HL-60 (cell line): ENCODE data around the gene KDF1.

ENCODE experiments used
- DNase-seq, 2 experiments: peaks; one replicate each; pipeline ENCODE4 v3.0.0-alpha.2; 2010 to 2020; ENCODE audit warnings: low read depth in 1 of 2, low spot score in 1 of 2
- H3K27ac ChIP-seq: fragments of 250-450 bp; sonication (Bioruptor Pico); replicated peaks from 2 replicates; pipeline ENCODE4 v1.5.1; 2020; ENCODE audit warnings: mild to moderate bottlenecking, moderate library complexity
- H3K27me3 ChIP-seq: fragments of 250-450 bp; sonication (Bioruptor Pico); 2 replicates; pipeline ENCODE4 v1.5.1; 2021; ENCODE audit warnings: mild to moderate bottlenecking, moderate library complexity; ENCODE audit not compliant: insufficient read depth, poor library complexity, severe bottlenecking
- H3K4me3 ChIP-seq: replicated peaks from 2 replicates; pipeline ENCODE4 v1.5.1; 2011; ENCODE audit warnings: mild to moderate bottlenecking, control low read depth, low read length; ENCODE audit not compliant: insufficient read depth
- CTCF ChIP-seq: IDR thresholded peaks from one replicate; pipeline ENCODE4 v1.5.1; 2011; ENCODE audit warnings: low read length, control low read depth, inconsistent platforms; ENCODE audit not compliant: insufficient read depth
- GABPA ChIP-seq: IDR thresholded peaks from 2 replicates; pipeline ENCODE4 v1.6.1; 2012; ENCODE audit warnings: low read depth
- POLR2AphosphoS5 ChIP-seq: IDR thresholded peaks from 2 replicates; pipeline ENCODE4 v1.6.1; 2012; ENCODE audit warnings: low read depth
- REST ChIP-seq: IDR thresholded peaks from 2 replicates; pipeline ENCODE4 v1.6.1; 2012; ENCODE audit warnings: low read depth; ENCODE audit not compliant: insufficient replicate concordance
- SPI1 ChIP-seq: IDR thresholded peaks from 2 replicates; pipeline ENCODE4 v1.6.1; 2012; ENCODE audit warnings: low read depth, mild to moderate bottlenecking, borderline replicate concordance

KDF1 gene

GRCh38 chr1:26996665-26997064, 36.4 kb upstream of the KDF1 start:
- DNase-seq, result no peak
- no peak overlapping the region for H3K27ac ChIP-seq
- peaks cover 26% of the 10 kb centered on the region for H3K27me3 ChIP-seq
- no peak overlapping the region for H3K4me3 ChIP-seq
- TF ChIP-seq GABPA (no peak), REST (no peak), CTCF (no peak), SPI1 (no peak), POLR2AphosphoS5 (no peak)

- TF ChIP-seq POLR2AphosphoS5 (no peak), SPI1 (no peak), REST (no peak), CTCF (no peak), GABPA (no peak)
- no peak overlapping the region for H3K4me3 ChIP-seq
- DNase-seq, result no peak
- peaks cover 26% of the 10 kb centered on the region for H3K27me3 ChIP-seq
- no peak overlapping the region for H3K27ac ChIP-seq
These were observed 35.8 kb upstream of the KDF1 start for GRCh38 chr1:26996024-26996423.

GRCh38 chr1:26994787-26995517, 34.7 kb upstream of the KDF1 start:
- TF ChIP-seq SPI1 (no peak), CTCF (no peak)
- Histone ChIP-seq H3K4me3 (peak overlapping the region; percentile 16), H3K27me3 (peaks cover 33% of the 10 kb centered on the region), H3K27ac (no peak overlapping the region)
- no peak for DNase-seq
